Right atrium auricular region (tissue), 2 donors: ENCODE results near the gene PKP4. TPM values are rescaled to one million over a fixed set of nuclear protein-coding genes. Genes with fewer than 3 reads are reported as not detected.
A peak's percentile ranks its signal among the peaks of the same experiment; 100 is the strongest.

Experiments
- DNase-seq: peaks from one replicate; pipeline ENCODE4 v3.0.0-alpha.2; 2019; ENCODE audit warnings: low spot score
- H3K27ac ChIP-seq, 2 donors: fragments of 200-600 bp; sonication (generic); 1 replicate in 1 of 2; 2 replicates in 1 of 2; pipeline ENCODE4 v1.5.1; 2016 to 2019
- H3K27me3 ChIP-seq, 2 donors: fragments of 200-600 bp; sonication (generic); one replicate each; pipeline versions ENCODE4 v1.5.1 to v1.6.0; 2017 to 2019
- H3K36me3 ChIP-seq: fragments of 200-600 bp; sonication (generic); one replicate; pipeline ENCODE4 v1.5.1; 2016
- H3K4me1 ChIP-seq, 2 donors: fragments of 200-600 bp; sonication (generic); one replicate each; pipeline versions ENCODE4 v1.5.1 to v1.6.0; 2017 to 2019
- H3K4me3 ChIP-seq, 2 donors: fragments of 200-600 bp; sonication (generic); 1 replicate in 1 of 2; 2 replicates in 1 of 2; pipeline ENCODE4 v1.5.1; 2017 to 2019; ENCODE audit warnings: mild to moderate bottlenecking in 1 of 2, moderate library complexity in 1 of 2
- H3K9me3 ChIP-seq, 2 donors: fragments of 200-600 bp; sonication (generic); one replicate each; pipeline ENCODE4 v1.5.1; 2019
- CTCF ChIP-seq, 2 donors: fragments of 200-600 bp; sonication (generic); IDR thresholded peaks; one replicate each; pipeline ENCODE4 v1.5.1; 2019; ENCODE audit warnings: antibody characterized with exemption in 2 of 2
- total RNA-seq, 2 donors: library from RNA; depleted of rRNA; stranded (reverse); fragments of >200 nt; gene quantifications; one replicate each; pipeline ENCODE4 v1.1.0, GENCODE V29; 2016

Gene PKP4
- total RNA-seq, 2 donors from 2014 or later = 36.2 to 39.2 TPM

GRCh38 chr2:158685646-158686045, 228.9 kb downstream of the PKP4 start:
- Histone ChIP-seq H3K36me3 (no peaks in the 10 kb centered on the region), H3K4me1 (peaks cover 0 to 15% of the 10 kb centered on the region in 2 donors), H3K27me3 (no peaks in the 10 kb centered on the region), H3K4me3 (no peak overlapping the region), H3K27ac (peak overlapping the region; percentile 14 to 37), H3K9me3 (no peaks in the 10 kb centered on the region)
- no peak for DNase-seq
- no peak for TF ChIP-seq CTCF (IDR thresholded peaks at IDR 0.05)

- DNase-seq = no peak
- Histone ChIP-seq H3K4me1 (peaks cover 0 to 15% of the 10 kb centered on the region in 2 donors), H3K4me3 (no peak overlapping the region), H3K27ac (peak overlapping the region; percentile 14 to 37), H3K36me3 (no peaks in the 10 kb centered on the region), H3K27me3 (no peaks in the 10 kb centered on the region), H3K9me3 (no peaks in the 10 kb centered on the region)
- no peak for TF ChIP-seq CTCF (IDR thresholded peaks at IDR 0.05)
Measured at GRCh38 chr2:158686210-158686691, 229.5 kb downstream of the PKP4 start.

- peaks cover 0 to 15% of the 10 kb centered on the region in 2 donors for H3K4me1 ChIP-seq
Measured at GRCh38 chr2:158687315-158687714, 230.6 kb downstream of the PKP4 start.

GRCh38 chr2:158688721-158689120, 232.0 kb downstream of the PKP4 start:
- H3K27ac ChIP-seq = no peak overlapping the region
- peaks cover 0 to 15% of the 10 kb centered on the region in 2 donors for H3K4me1 ChIP-seq
- TF ChIP-seq CTCF (IDR thresholded peaks at IDR 0.05) = no peak
- no peaks in the 10 kb centered on the region for H3K36me3 ChIP-seq
- no peak for DNase-seq
- no peaks in the 10 kb centered on the region for H3K27me3 ChIP-seq
- no peaks in the 10 kb centered on the region for H3K9me3 ChIP-seq
- no peak overlapping the region for H3K4me3 ChIP-seq

More at GRCh38 chr2:158687315-158687714, 230.6 kb downstream of the PKP4 start:
- Histone ChIP-seq H3K27ac (no peak overlapping the region), H3K4me3 (no peak overlapping the region), H3K27me3 (no peaks in the 10 kb centered on the region), H3K9me3 (no peaks in the 10 kb centered on the region), H3K36me3 (no peaks in the 10 kb centered on the region)
- DNase-seq = no peak
- no peak for TF ChIP-seq CTCF (IDR thresholded peaks at IDR 0.05)

GRCh38 chr2:158689391-158689790, 232.6 kb downstream of the PKP4 start:
- no peaks in the 10 kb centered on the region for H3K9me3 ChIP-seq
- H3K27me3 ChIP-seq = no peaks in the 10 kb centered on the region
- H3K4me3 ChIP-seq = no peak overlapping the region
- no peak overlapping the region for H3K27ac ChIP-seq
- no peak for TF ChIP-seq CTCF (IDR thresholded peaks at IDR 0.05)
- DNase-seq = no peak
- H3K36me3 ChIP-seq = no peaks in the 10 kb centered on the region
- peaks cover 0 to 15% of the 10 kb centered on the region in 2 donors for H3K4me1 ChIP-seq

- no peak overlapping the region for H3K27ac ChIP-seq
- peaks cover 0 to 3% of the 10 kb centered on the region in 2 donors for H3K9me3 ChIP-seq
- H3K4me3 ChIP-seq = no peak overlapping the region
- DNase-seq = no peak
- H3K27me3 ChIP-seq = no peaks in the 10 kb centered on the region
- no peak for TF ChIP-seq CTCF (IDR thresholded peaks at IDR 0.05)
- peaks cover 0 to 11% of the 10 kb centered on the region in 2 donors for H3K4me1 ChIP-seq
- H3K36me3 ChIP-seq = no peaks in the 10 kb centered on the region
Measured at GRCh38 chr2:158690823-158691222, 234.1 kb downstream of the PKP4 start.
